ENCODE results near the gene MARCHF10. TPM values are rescaled to one million over a fixed set of nuclear protein-coding genes. Genes with fewer than 3 reads are reported as not detected.

Gene MARCHF10
- 1.2 and 3.7 TPM in 2 replicates for total RNA-seq

DNA sequence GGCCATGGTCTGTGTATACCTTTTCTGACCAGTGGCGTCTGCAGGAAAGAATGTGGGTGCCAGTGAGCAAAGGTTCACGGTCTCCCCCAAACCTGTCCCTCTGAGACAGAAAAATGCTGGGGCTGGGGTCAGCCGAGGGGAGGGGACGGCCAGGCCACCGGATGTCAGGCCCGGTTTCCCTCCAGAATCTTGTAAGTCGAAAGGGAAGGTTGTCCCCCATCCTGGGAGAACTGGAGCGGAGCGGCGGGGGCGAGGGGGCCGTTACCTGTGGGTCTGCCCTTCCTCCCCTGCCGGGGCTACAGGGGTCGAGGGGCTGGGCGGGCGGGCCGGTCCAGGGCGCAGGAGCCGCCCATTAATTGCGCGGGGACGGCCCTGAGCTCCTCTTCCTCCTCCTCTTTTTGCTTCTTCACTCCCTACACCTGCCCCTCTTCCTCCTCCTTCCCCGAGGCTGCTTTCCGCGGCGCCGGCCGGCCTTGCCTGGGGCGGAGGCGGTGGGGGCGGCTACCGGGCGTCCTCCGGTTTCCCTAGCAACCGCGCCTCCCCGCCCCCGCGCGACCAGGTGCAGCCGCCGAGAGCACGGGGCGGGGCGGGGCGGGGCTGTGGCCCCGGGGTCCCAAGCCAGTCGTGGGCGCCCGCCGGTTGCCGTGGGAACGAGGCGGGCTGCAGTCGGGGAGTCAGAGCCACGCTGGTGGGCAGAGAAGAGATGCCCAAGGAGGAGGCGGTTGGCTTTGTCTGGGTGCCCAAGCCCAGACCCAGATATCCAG, at the start of gene MARCHF10:
MARCHF10 (minus strand) TSS at position 503 of the 764 bp plus-strand sequence. CDS start 6,579 bp downstream, outside the sequence.

Other genes starting within 250 kb of the MARCHF10 start
- gene MRC2, start 180.6 kb downstream of the MARCHF10 start, total RNA-seq = 198 and 258 TPM in 2 replicates
- gene TANC2, start 157.9 kb upstream of the MARCHF10 start, total RNA-seq = 8.9 and 14.4 TPM in 2 replicates

All from myometrial cell (primary cell).